HG03575 (cell line): ENCODE results near the gene EXOSC9.

Experiments
- ATAC-seq: cut with Tn5 transposase; IDR thresholded peaks from one replicate; pipeline ENCODE4 v1.9.1; 2021; ENCODE audit not compliant: unreplicated experiment, insufficient number of reproducible peaks, low FRiP score; ENCODE audit errors: extremely low read depth

The EXOSC9 gene

GRCh38 chr4:121819216-121819965 is 18.3 kb downstream of the EXOSC9 start:
- no peak for ATAC-seq

- ATAC-seq: no peak
Observed at GRCh38 chr4:121822047-121822446, 20.9 kb downstream of the EXOSC9 start.

GRCh38 chr4:121822796-121823504 is 21.8 kb downstream of the EXOSC9 start:
- peak; percentile 44 for ATAC-seq

GRCh38 chr4:121823505-121824170 is 22.5 kb downstream of the EXOSC9 start, which contains the start of gene CCNA2:
Gene CCNA2, minus strand, starts transcription at chr4:121823883. Its CDS starts 255 bp downstream, at chr4:121823628.
- peak; percentile 76 for ATAC-seq

- no peak for ATAC-seq
Observed at GRCh38 chr4:121824171-121824527, 23.0 kb downstream of the EXOSC9 start.

GRCh38 chr4:121824950-121825349 is 23.8 kb downstream of the EXOSC9 start:
- no peak for ATAC-seq

- no peak for ATAC-seq
Observed at GRCh38 chr4:121827853-121828252, 26.7 kb downstream of the EXOSC9 start.

GRCh38 chr4:121829511-121829910 is 28.4 kb downstream of the EXOSC9 start:
- ATAC-seq: no peak

GRCh38 chr4:121838136-121838535 is 37.0 kb downstream of the EXOSC9 start:
- no peak for ATAC-seq

GRCh38 chr4:121842862-121843261 is 41.7 kb downstream of the EXOSC9 start:
- no peak for ATAC-seq

GRCh38 chr4:121846662-121847061 is 45.5 kb downstream of the EXOSC9 start:
- no peak for ATAC-seq

- no peak for ATAC-seq
Observed at GRCh38 chr4:121851354-121851753, 50.2 kb downstream of the EXOSC9 start.

- no peak for ATAC-seq
Observed at GRCh38 chr4:121860121-121860520, 59.0 kb downstream of the EXOSC9 start.

GRCh38 chr4:121861426-121861825 is 60.3 kb downstream of the EXOSC9 start:
- no peak for ATAC-seq

- ATAC-seq: no peak
Observed at GRCh38 chr4:121863799-121864198, 62.7 kb downstream of the EXOSC9 start.
